Stomach (tissue), 9 donors: ENCODE measurements around the gene IREB2. TPM values are rescaled to one million over a fixed set of nuclear protein-coding genes. Genes with fewer than 3 reads are reported as not detected.
A peak's percentile ranks its signal among the peaks of the same experiment; 100 is the strongest.

Source experiments
- DNase-seq, 2 donors: peaks; one replicate each; pipeline versions ENCODE4 v3.0.0 to v3.0.0-alpha.2; 2013 to 2019
- H3K27ac ChIP-seq, 5 donors: fragments of 200-600 bp in 4 of 5; sonication (generic) in 4 of 5; one replicate each; pipeline ENCODE4 v1.5.1; 2013 to 2019; ENCODE audit warnings: mild to moderate bottlenecking in 1 of 5, moderate library complexity in 1 of 5
- H3K27me3 ChIP-seq, 3 donors: fragments of 200-600 bp; sonication (generic); one replicate each; pipeline ENCODE4 v1.5.1; 2017 to 2019; ENCODE audit warnings: mixed run types in 1 of 3
- H3K36me3 ChIP-seq, 4 donors: fragments of 200-600 bp; sonication (generic); 1 replicate in 3 of 4; 2 replicates in 1 of 4; pipeline ENCODE4 v1.5.1; 2016 to 2019
- H3K4me1 ChIP-seq, 4 donors: fragments of 200-600 bp; sonication (generic); one replicate each; pipeline ENCODE4 v1.5.1; 2016 to 2019
- H3K4me3 ChIP-seq, 4 donors: fragments of 200-600 bp; sonication (generic) in 3 of 4; one replicate each; pipeline ENCODE4 v1.5.1; 2016 to 2019; ENCODE audit warnings: mild to moderate bottlenecking in 1 of 4
- H3K9me3 ChIP-seq, 4 donors: fragments of 200-600 bp; sonication (generic); one replicate each; pipeline ENCODE4 v1.5.1; 2016 to 2019
- EP300 ChIP-seq: sonication (generic); formaldehyde crosslinking; IDR thresholded peaks from one replicate; pipeline ENCODE4 v1.6.1; 2017; ENCODE audit warnings: antibody characterized with exemption
- POLR2A ChIP-seq, 4 donors: fragments of 450-650 bp; IDR thresholded peaks; one replicate each; pipeline ENCODE4 v1.6.1; 2016; ENCODE audit warnings: antibody characterized with exemption in 4 of 4, control low read depth in 2 of 4, mild to moderate bottlenecking in 1 of 4, moderate library complexity in 1 of 4
- POLR2AphosphoS5 ChIP-seq, 3 donors: sonication (generic); formaldehyde crosslinking; IDR thresholded peaks; one replicate each; pipeline ENCODE4 v1.6.1; 2016; ENCODE audit warnings: antibody characterized with exemption in 3 of 3
- WGBS, 5 donors: extraction: QIAGEN DNeasy Blood & Tissue Kit in 3 of 5; methylation state at CpG; one replicate each; pipeline versions ENCODE4 v1.1.5 to v1.1.7; 2013 to 2018; 5-methylcytosine and 5-hydroxymethylcytosine counted together
- intact Hi-C: fragments of 100-400 bp; cut with DNase I; formaldehyde crosslinking; loops from one replicate; pipeline ENCODE4 v1.15.1; 2023; ENCODE audit warnings: low total_unique reads
- polyA plus RNA-seq, 3 donors: library from polyadenylated mRNA; stranded (reverse); fragments of 200-250 nt; gene quantifications; one replicate each; pipeline ENCODE4 v1.2.3, GENCODE V29; 2013
- total RNA-seq, 5 donors: library from RNA; depleted of rRNA; stranded (reverse); fragments of >200 nt; gene quantifications; one replicate each; pipeline versions ENCODE4 v1.1.0 to v1.2.3, GENCODE V29; 2014 to 2016
- TF ChIP-seq, protein P1 (sequence below), 7 experiments: fragments of 450-650 bp in 4 of 7; fragments of 200-600 bp in 3 of 7; sonication (generic) in 3 of 7; IDR thresholded peaks; one replicate each; pipeline ENCODE4 v1.5.1; 2016 to 2019; ENCODE audit warnings: antibody characterized with exemption in 7 of 7, control low read depth in 2 of 7, mild to moderate bottlenecking in 1 of 7
- donor health status: healthy with polysubstance abuse.
- donor health status: Bipolar disorder and iron deficiency.
- donor health status: healthy.

IREB2 gene
- total and polyA plus RNA-seq, 8 donors, result 7.0 to 248 (median 67.5) TPM

DNA sequence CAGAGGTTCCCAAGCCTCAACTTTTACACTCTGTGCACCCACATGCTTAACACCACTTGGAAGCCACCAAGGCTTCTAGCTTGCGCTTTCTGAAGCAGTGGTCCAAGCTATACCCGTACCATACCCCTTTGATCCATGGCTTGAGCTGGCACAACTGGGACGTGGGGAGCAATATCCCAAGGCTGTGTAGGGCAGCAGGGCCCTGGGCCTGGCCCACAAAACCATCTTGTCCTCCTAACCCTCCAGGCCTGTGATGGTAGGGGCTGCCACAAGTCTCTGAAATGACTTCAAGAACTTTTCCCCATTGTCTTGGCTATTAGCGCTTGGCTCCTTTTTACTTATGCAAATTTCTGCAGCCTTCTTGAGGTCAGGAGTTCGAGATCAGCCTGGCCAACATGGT, 86.2 kb downstream of the IREB2 start:
- WGBS, 5 donors, result 90 to 96% (median 93%) methylated on average over 4 to 5 of the region's 5 CpGs
- no peaks in the 10 kb centered on the region for H3K9me3 ChIP-seq
- H3K4me1 ChIP-seq, result no peaks in the 10 kb centered on the region
- no peaks in the 10 kb centered on the region for H3K27me3 ChIP-seq
- DNase-seq, result no peak
- intact Hi-C loops, result no loop called here
- H3K27ac ChIP-seq, result no peak overlapping the region
- H3K4me3 ChIP-seq, result no peak overlapping the region
- TF ChIP-seq POLR2A (IDR thresholded peaks at IDR 0.05), result no peak
- TF ChIP-seq, protein P1, sequence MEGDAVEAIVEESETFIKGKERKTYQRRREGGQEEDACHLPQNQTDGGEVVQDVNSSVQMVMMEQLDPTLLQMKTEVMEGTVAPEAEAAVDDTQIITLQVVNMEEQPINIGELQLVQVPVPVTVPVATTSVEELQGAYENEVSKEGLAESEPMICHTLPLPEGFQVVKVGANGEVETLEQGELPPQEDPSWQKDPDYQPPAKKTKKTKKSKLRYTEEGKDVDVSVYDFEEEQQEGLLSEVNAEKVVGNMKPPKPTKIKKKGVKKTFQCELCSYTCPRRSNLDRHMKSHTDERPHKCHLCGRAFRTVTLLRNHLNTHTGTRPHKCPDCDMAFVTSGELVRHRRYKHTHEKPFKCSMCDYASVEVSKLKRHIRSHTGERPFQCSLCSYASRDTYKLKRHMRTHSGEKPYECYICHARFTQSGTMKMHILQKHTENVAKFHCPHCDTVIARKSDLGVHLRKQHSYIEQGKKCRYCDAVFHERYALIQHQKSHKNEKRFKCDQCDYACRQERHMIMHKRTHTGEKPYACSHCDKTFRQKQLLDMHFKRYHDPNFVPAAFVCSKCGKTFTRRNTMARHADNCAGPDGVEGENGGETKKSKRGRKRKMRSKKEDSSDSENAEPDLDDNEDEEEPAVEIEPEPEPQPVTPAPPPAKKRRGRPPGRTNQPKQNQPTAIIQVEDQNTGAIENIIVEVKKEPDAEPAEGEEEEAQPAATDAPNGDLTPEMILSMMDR (IDR thresholded peaks at IDR 0.05), result no peak
- no peak for TF ChIP-seq EP300
- peaks cover 0 to 15% (median 9%) of the 10 kb centered on the region in 4 donors for H3K36me3 ChIP-seq

DNA sequence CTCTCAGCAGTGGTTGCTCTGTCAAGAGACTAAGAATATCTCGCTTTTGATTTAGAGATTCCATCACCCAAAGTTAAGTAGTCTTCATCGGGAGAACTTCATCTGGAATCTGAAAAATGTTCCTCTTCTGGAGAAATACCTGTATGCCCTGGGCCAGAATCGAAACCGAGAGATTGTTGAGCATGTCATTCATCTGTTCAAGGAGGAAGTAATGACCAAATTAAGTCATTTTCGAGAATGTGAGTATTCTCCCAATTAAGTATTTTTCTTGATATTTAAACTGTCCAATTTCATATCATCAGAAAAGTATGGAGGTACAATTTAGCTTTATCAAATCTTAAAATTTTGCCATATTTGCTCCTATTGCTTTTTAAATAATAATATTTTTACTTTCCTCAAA, 89.3 kb downstream of the IREB2 start:
- Histone ChIP-seq H3K4me1 (no peaks in the 10 kb centered on the region), H3K36me3 (peaks cover 0 to 10% (median 6%) of the 10 kb centered on the region in 4 donors), H3K27me3 (no peaks in the 10 kb centered on the region), H3K4me3 (no peak overlapping the region), H3K9me3 (no peaks in the 10 kb centered on the region), H3K27ac (no peak overlapping the region)
- DNase-seq, result no peak
- TF ChIP-seq POLR2AphosphoS5 (IDR thresholded peaks at IDR 0.05), result no peak
- TF ChIP-seq POLR2A (IDR thresholded peaks at IDR 0.05), result no peak
- TF ChIP-seq EP300, result no peak
- TF ChIP-seq, protein P1 (IDR thresholded peaks at IDR 0.05), result no peak
- 91 to 94% (median 92%) methylated on average over 5 of the region's 5 CpGs for WGBS, 5 donors
- intact Hi-C loops, result no loop called here

DNA sequence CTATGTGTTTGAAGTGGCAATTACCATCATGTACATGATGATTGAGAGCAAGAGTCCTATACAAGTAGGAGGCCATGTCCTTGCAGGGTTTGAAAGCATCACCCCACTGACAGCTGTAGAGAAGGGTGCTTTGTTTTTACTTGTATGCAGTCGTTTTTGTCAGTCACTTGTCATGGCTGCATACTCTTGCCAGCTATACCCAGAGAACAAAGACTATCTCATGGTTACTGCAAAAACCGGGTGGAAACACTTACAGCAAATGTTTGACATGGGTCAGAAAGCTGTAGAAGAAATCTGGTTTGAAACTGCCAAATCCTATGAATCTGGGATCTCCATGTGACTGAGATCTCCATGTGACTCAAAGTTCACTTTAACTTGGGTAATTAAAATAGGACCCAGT, 95.3 kb downstream of the IREB2 start:
- no peaks in the 10 kb centered on the region for H3K9me3 ChIP-seq
- H3K36me3 ChIP-seq, result peaks cover 0 to 9% (median 2%) of the 10 kb centered on the region in 4 donors
- H3K27ac ChIP-seq, result no peak overlapping the region
- TF ChIP-seq EP300 (no peak), POLR2AphosphoS5 (IDR thresholded peaks at IDR 0.05) (no peak), POLR2A (IDR thresholded peaks at IDR 0.05) (no peak)
- TF ChIP-seq, protein P1 (IDR thresholded peaks at IDR 0.05), result no peak
- intact Hi-C loops, result no loop called here
- 48 to 66% (median 60%) methylated on average over 2 of the region's 2 CpGs for WGBS, 5 donors
- no peaks in the 10 kb centered on the region for H3K27me3 ChIP-seq
- no peak overlapping the region for H3K4me3 ChIP-seq
- H3K4me1 ChIP-seq, result no peaks in the 10 kb centered on the region
- DNase-seq, result no peak

DNA sequence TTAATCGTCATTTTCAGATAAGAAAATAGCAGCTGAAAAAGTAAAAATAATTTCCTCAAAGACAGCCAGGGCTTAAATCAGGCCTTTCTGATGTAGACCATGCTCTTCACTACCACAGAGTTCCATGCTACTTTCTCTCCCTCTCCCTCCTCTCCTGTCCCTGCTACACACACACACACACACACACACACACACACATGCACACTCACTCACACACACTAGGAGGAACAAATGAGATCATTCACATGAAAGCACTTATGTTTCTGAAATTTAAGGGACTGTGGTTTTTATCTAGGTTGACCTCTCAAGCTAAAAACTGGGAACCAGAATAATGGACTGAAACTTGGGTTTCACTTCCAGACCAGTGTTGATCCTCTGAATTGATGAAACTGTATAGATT, 98.1 kb downstream of the IREB2 start:
- no peak overlapping the region for H3K4me3 ChIP-seq
- H3K9me3 ChIP-seq, result no peaks in the 10 kb centered on the region
- no peaks in the 10 kb centered on the region for H3K27me3 ChIP-seq
- no peak for TF ChIP-seq POLR2A (IDR thresholded peaks at IDR 0.05)
- TF ChIP-seq, protein P1 (IDR thresholded peaks at IDR 0.05), result no peak
- TF ChIP-seq POLR2AphosphoS5 (IDR thresholded peaks at IDR 0.05), result no peak
- TF ChIP-seq EP300, result no peak
- peak in 1 of 2 donors; percentile 7 for DNase-seq
- no peak overlapping the region for H3K27ac ChIP-seq
- intact Hi-C loops, result no loop called here
- peaks cover 0 to 5% (median 0%) of the 10 kb centered on the region in 4 donors for H3K36me3 ChIP-seq
- 91 to 96% (median 94%) methylated on average over 1 of the region's 1 CpG for WGBS, 5 donors
- H3K4me1 ChIP-seq, result peaks cover 0 to 8% (median 4%) of the 10 kb centered on the region in 4 donors
